Thyroid gland (tissue), 4 donors: Measurements from ENCODE around the gene TCF12.

ENCODE experiments used
- CTCF ChIP-seq, 6 experiments: fragments of 200-600 bp in 3 of 6; fragments of 450-650 bp in 3 of 6; sonication (generic) in 3 of 6; IDR thresholded peaks; one replicate each; pipeline ENCODE4 v1.5.1; 2016 to 2019; ENCODE audit warnings: antibody characterized with exemption in 6 of 6, mild to moderate bottlenecking in 2 of 6, inconsistent platforms in 1 of 6, moderate library complexity in 1 of 6
- POLR2A ChIP-seq, 2 donors: fragments of 450-650 bp; IDR thresholded peaks; one replicate each; pipeline ENCODE4 v1.6.1; 2017; ENCODE audit warnings: antibody characterized with exemption in 2 of 2, mild to moderate bottlenecking in 2 of 2, moderate library complexity in 1 of 2

DNA sequence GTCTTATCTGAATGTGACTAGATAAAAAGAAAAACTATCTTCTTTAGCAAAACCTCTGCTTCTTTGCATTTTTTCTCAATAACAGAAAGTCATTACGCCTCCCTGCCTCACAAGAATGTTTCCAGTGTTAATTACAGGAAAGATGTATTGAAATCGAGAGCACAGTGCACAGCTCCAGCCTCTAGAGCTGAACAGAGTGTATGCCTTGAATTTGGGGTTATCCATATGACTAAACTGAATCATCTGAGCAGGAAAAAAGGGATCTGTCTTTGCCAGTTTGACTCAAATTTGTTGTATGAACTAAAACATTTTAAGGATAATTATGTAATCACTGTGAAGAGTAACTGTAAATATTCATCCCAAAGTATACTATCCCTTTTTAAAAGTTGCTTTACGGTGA lies 308.7 kb downstream of the TCF12 start:
- TF ChIP-seq CTCF (IDR thresholded peaks at IDR 0.05) (no peak), POLR2A (IDR thresholded peaks at IDR 0.05) (no peak)
